ENCODE data around the gene DNAH8. TPM values are rescaled to one million over a fixed set of nuclear protein-coding genes. Genes with fewer than 3 reads are reported as not detected.

DNAH8 gene
- total and polyA plus RNA-seq, 3 donors from 2014 or later, result 17.2 to 23.7 (median 19.0) TPM

DNA sequence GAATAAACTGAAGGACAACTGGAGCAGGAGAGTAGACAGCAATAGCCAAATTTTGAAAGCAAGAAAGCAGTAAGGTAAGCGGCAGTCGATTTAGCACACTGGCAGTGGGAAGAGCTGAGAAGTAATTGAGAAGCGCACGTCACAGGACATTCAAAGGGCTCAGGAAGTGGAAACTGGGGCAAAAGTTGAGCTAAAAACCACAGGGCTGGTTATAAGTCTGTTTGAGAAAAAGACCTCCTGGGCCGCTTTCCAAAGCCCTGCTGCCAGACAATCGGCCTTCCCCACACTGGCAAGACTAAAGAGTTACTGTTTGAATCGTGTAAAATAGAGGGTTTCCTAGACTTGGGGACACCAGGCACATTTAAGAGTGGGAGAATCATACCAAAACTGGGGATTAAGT, 161.4 kb downstream of the DNAH8 start:
- Histone ChIP-seq H3K9me3 (no peaks in the 10 kb centered on the region), H3K4me3 (no peak overlapping the region), H3K27me3 (no peaks in the 10 kb centered on the region), H3K4me1 (no peaks in the 10 kb centered on the region), H3K27ac (no peak overlapping the region), H3K36me3 (ENCODE audit: low read depth, missing control alignments) (no peaks in the 10 kb centered on the region)
- WGBS, 2 donors, result 80 to 85% methylated on average over 7 of the region's 7 CpGs
- TF ChIP-seq CTCF (IDR thresholded peaks at IDR 0.05), result no peak
- no peak for TF ChIP-seq POLR2A (IDR thresholded peaks at IDR 0.05)
- DNase-seq, result no peak
- intact Hi-C loops (cut with DNase I; ENCODE audit: low total_unique reads), result no loop called here

DNA sequence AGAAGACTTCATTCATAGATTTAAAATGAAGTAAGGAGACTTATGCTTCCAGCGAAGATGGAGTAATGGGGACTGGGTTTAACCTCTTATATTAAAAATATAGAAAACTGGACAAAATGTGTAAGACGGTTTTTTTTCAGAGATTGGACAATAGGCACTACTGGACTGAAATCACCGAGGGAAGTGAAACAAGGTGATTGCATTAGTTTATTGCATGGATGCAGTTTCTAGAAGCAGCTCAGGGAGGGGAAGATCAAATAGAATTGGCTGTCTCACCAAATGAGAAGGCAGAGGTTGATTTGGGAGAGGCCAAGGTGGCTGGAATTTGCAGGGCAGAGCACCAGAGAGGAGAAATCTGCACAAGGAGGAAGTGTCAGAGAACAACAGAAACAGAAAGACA, 162.6 kb downstream of the DNAH8 start:
- no peak for DNase-seq
- no peaks in the 10 kb centered on the region for H3K9me3 ChIP-seq
- no peak overlapping the region for H3K4me3 ChIP-seq
- intact Hi-C loops (cut with DNase I; ENCODE audit: low total_unique reads), result no loop called here
- 45 to 72% methylated on average over 2 to 3 of the region's 3 CpGs for WGBS, 2 donors
- H3K27me3 ChIP-seq, result no peaks in the 10 kb centered on the region
- H3K36me3 ChIP-seq (ENCODE audit: low read depth, missing control alignments), result no peaks in the 10 kb centered on the region
- no peaks in the 10 kb centered on the region for H3K4me1 ChIP-seq
- H3K27ac ChIP-seq, result no peak overlapping the region
- TF ChIP-seq CTCF (IDR thresholded peaks at IDR 0.05) (no peak), POLR2A (IDR thresholded peaks at IDR 0.05) (no peak)

- DNase-seq, result no peak
- TF ChIP-seq POLR2A (IDR thresholded peaks at IDR 0.05) (no peak), CTCF (IDR thresholded peaks at IDR 0.05) (no peak)
- intact Hi-C loops (cut with DNase I; ENCODE audit: low total_unique reads), result no loop called here
- WGBS, 2 donors, result 89 to 95% methylated on average over 2 of the region's 2 CpGs
- H3K27me3 ChIP-seq, result no peaks in the 10 kb centered on the region
- H3K36me3 ChIP-seq (ENCODE audit: low read depth, missing control alignments), result no peaks in the 10 kb centered on the region
- H3K9me3 ChIP-seq, result no peaks in the 10 kb centered on the region
- H3K4me3 ChIP-seq, result no peak overlapping the region
- H3K27ac ChIP-seq, result no peak overlapping the region
- no peaks in the 10 kb centered on the region for H3K4me1 ChIP-seq
Measured at GRCh38 chr6:38882157-38882556, 167.0 kb downstream of the DNAH8 start.

- Histone ChIP-seq H3K27ac (no peak overlapping the region), H3K4me1 (no peaks in the 10 kb centered on the region), H3K4me3 (no peak overlapping the region), H3K27me3 (no peaks in the 10 kb centered on the region), H3K36me3 (ENCODE audit: low read depth, missing control alignments) (no peaks in the 10 kb centered on the region), H3K9me3 (no peaks in the 10 kb centered on the region)
- 90% methylated on average over 6 of the region's 6 CpGs for WGBS, 2 donors
- intact Hi-C loops (cut with DNase I; ENCODE audit: low total_unique reads), result no loop called here
- DNase-seq, result no peak
- TF ChIP-seq POLR2A (IDR thresholded peaks at IDR 0.05), result no peak
- no peak for TF ChIP-seq CTCF (IDR thresholded peaks at IDR 0.05)
Measured at GRCh38 chr6:38897507-38897906, 182.4 kb downstream of the DNAH8 start.

- no peak for DNase-seq
- Histone ChIP-seq H3K27ac (no peak overlapping the region), H3K27me3 (no peaks in the 10 kb centered on the region), H3K9me3 (no peaks in the 10 kb centered on the region), H3K4me1 (no peaks in the 10 kb centered on the region), H3K36me3 (ENCODE audit: low read depth, missing control alignments) (no peaks in the 10 kb centered on the region), H3K4me3 (no peak overlapping the region)
- intact Hi-C loops (cut with DNase I; ENCODE audit: low total_unique reads), result no loop called here
- TF ChIP-seq POLR2A (IDR thresholded peaks at IDR 0.05), result no peak
- no peak for TF ChIP-seq CTCF (IDR thresholded peaks at IDR 0.05)
- 93 to 99% methylated on average over 3 of the region's 3 CpGs for WGBS, 2 donors
Measured at GRCh38 chr6:38901802-38902522, 186.9 kb downstream of the DNAH8 start.

All from testis (tissue), 3 donors.